Measurements from ENCODE around the gene PES1. TPM values are rescaled to one million over a fixed set of nuclear protein-coding genes. Genes with fewer than 3 reads are reported as not detected.
A peak's percentile ranks its signal among the peaks of the same experiment; 100 is the strongest.

Gene PES1
- polyA plus RNA-seq, 3 donors = 32.2 to 36.6 (median 35.6) TPM

DNA sequence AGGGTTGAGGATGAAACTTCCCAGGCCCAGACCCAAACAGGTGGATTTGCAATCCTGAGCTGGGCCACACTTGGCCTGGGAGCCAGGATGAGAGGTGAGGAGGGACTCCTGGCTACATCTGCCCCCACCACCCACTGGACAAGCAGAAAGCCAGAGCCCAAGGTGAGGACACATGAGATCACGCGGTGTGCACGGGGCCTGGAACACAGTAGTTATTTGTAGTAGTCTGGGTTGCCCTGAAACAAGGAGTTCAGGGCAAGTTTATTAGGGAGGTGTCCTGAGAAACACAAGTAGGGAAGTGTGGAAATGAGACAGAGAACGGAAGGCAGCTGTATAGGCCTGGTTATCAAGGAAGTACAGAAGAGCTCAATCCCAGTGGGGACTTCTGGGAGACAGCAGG lies 44.5 kb downstream of the PES1 start:
- Histone ChIP-seq H3K9me3 (replicated peaks in 1 of 2; ENCODE audit: control insufficient read depth in 1 of 2, insufficient read depth in 1 of 2, low read length in 2 of 2) (no peaks in the 10 kb centered on the region), H3K4me3 (replicated peaks in 1 of 3; ENCODE audit: low read depth in 2 of 3, low read length in 3 of 3) (no peak overlapping the region), H3K9ac (ENCODE audit: insufficient read depth, low read length, poor library complexity, severe bottlenecking) (no peak overlapping the region), H3K4me1 (ENCODE audit: control insufficient read depth in 1 of 2, insufficient read depth in 2 of 2, low read length in 2 of 2) (no peaks in the 10 kb centered on the region), H3K36me3 (replicated peaks in 1 of 2; ENCODE audit: control insufficient read depth in 1 of 2, insufficient read depth in 2 of 2, low read length in 2 of 2) (no peaks in the 10 kb centered on the region), H3K27me3 (ENCODE audit: control insufficient read depth in 2 of 2, insufficient read depth in 2 of 2, low read length in 2 of 2) (peaks cover 1 to 16% of the 10 kb centered on the region in 2 donors), H3K79me2 (ENCODE audit: insufficient read depth, low read length) (no peaks in the 10 kb centered on the region), H3K4me2 (replicated peaks; ENCODE audit: extremely low read depth, low read length, poor library complexity, severe bottlenecking) (no peak overlapping the region), H2AFZ (ENCODE audit: insufficient read depth, low read depth, low read length, poor library complexity, severe bottlenecking) (no peak overlapping the region), H3K27ac (ENCODE audit: low read depth in 1 of 2, low read length in 2 of 2) (no peak overlapping the region), H4K20me1 (ENCODE audit: insufficient read depth, low read length) (no peaks in the 10 kb centered on the region)
- peaks cover 4% of the 10 kb centered on the region for H3K4me1 Mint-ChIP-seq
- intact Hi-C loops (cut with micrococcal nuclease) = no loop called here
- no peak overlapping the region for H3K27ac Mint-ChIP-seq
- TF ChIP-seq, protein P1, sequence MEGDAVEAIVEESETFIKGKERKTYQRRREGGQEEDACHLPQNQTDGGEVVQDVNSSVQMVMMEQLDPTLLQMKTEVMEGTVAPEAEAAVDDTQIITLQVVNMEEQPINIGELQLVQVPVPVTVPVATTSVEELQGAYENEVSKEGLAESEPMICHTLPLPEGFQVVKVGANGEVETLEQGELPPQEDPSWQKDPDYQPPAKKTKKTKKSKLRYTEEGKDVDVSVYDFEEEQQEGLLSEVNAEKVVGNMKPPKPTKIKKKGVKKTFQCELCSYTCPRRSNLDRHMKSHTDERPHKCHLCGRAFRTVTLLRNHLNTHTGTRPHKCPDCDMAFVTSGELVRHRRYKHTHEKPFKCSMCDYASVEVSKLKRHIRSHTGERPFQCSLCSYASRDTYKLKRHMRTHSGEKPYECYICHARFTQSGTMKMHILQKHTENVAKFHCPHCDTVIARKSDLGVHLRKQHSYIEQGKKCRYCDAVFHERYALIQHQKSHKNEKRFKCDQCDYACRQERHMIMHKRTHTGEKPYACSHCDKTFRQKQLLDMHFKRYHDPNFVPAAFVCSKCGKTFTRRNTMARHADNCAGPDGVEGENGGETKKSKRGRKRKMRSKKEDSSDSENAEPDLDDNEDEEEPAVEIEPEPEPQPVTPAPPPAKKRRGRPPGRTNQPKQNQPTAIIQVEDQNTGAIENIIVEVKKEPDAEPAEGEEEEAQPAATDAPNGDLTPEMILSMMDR (IDR thresholded peaks at IDR 0.05) = no peak
- peaks cover 22 to 24% (median 24%) of the 10 kb centered on the region in 3 donors for H3K27me3 Mint-ChIP-seq (ENCODE audit: low read depth in 3 of 3)
- 92% methylated on average over 4 of the region's 4 CpGs for WGBS (ENCODE audit: insufficient coverage)
- DNase-seq = no peak
- H3K4me3 Mint-ChIP-seq = no peak overlapping the region
- H3K9me3 Mint-ChIP-seq = peaks cover 0 to 3% (median 0%) of the 10 kb centered on the region in 7 donors
- H3K36me3 Mint-ChIP-seq = peaks cover 0 to 3% of the 10 kb centered on the region in 2 donors

DNA sequence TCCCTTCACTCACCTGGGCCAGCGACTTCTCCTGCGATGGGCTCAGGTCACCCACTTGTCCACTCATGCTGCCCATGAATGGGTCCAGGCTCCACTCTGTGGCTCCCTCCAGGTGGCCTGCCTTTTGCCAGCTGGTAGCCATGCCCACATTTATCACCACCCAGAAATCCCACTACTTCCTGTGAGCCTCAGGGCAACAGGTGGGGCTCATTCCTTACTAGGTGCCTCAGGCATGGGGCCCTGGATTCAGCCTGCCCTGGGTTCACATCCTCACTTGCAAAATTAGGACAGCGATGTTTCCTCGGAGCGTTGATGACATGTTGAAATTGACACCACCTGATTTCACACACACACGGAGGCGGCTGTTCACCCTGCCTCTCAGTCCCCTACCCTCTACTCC lies 45.1 kb downstream of the PES1 start, which contains the start of gene SEC14L6:
Gene SEC14L6, minus strand, starts transcription at position 126 of the 400 bp plus-strand sequence. Its CDS starts 59 bp downstream, at position 67.
- TF ChIP-seq, protein P1 (IDR thresholded peaks at IDR 0.05) = no peak
- no peaks in the 10 kb centered on the region for H4K20me1 ChIP-seq (ENCODE audit: insufficient read depth, low read length)
- peaks cover 0 to 3% (median 0%) of the 10 kb centered on the region in 7 donors for H3K9me3 Mint-ChIP-seq
- H3K36me3 Mint-ChIP-seq = peaks cover 0 to 3% of the 10 kb centered on the region in 2 donors
- WGBS (ENCODE audit: insufficient coverage) = 96% methylated on average over 7 of the region's 7 CpGs
- H3K79me2 ChIP-seq (ENCODE audit: insufficient read depth, low read length) = no peaks in the 10 kb centered on the region
- intact Hi-C loops (cut with micrococcal nuclease) = no loop called here
- no peaks in the 10 kb centered on the region for H3K36me3 ChIP-seq (replicated peaks in 1 of 2; ENCODE audit: control insufficient read depth in 1 of 2, insufficient read depth in 2 of 2, low read length in 2 of 2)
- H3K27me3 ChIP-seq (ENCODE audit: control insufficient read depth in 2 of 2, insufficient read depth in 2 of 2, low read length in 2 of 2) = peaks cover 7 to 22% of the 10 kb centered on the region in 2 donors
- no peak within 1 kb of the TSS for H3K4me3 ChIP-seq (replicated peaks in 1 of 3; ENCODE audit: low read depth in 2 of 3, low read length in 3 of 3)
- DNase-seq = no peak
- no peak within 1 kb of the TSS for H3K9ac ChIP-seq (ENCODE audit: insufficient read depth, low read length, poor library complexity, severe bottlenecking)
- peaks cover 4% of the 10 kb centered on the region for H3K4me1 Mint-ChIP-seq
- no peaks in the 10 kb centered on the region for H3K4me1 ChIP-seq (ENCODE audit: control insufficient read depth in 1 of 2, insufficient read depth in 2 of 2, low read length in 2 of 2)
- H3K4me2 ChIP-seq (replicated peaks; ENCODE audit: extremely low read depth, low read length, poor library complexity, severe bottlenecking) = no peak within 1 kb of the TSS
- H3K4me3 Mint-ChIP-seq = no peak within 1 kb of the TSS
- no peak within 1 kb of the TSS for H3K27ac ChIP-seq (ENCODE audit: low read depth in 1 of 2, low read length in 2 of 2)
- no peak within 1 kb of the TSS for H2AFZ ChIP-seq (ENCODE audit: insufficient read depth, low read depth, low read length, poor library complexity, severe bottlenecking)
- H3K27ac Mint-ChIP-seq = peak within 1 kb of the TSS in 1 of 7 donors; percentile 37
- no peaks in the 10 kb centered on the region for H3K9me3 ChIP-seq (replicated peaks in 1 of 2; ENCODE audit: control insufficient read depth in 1 of 2, insufficient read depth in 1 of 2, low read length in 2 of 2)
- peaks cover 27 to 30% (median 29%) of the 10 kb centered on the region in 3 donors for H3K27me3 Mint-ChIP-seq (ENCODE audit: low read depth in 3 of 3)
